ENCODE data around the gene CPXM1.

- no peak for TF ChIP-seq ELF1 (IDR thresholded peaks at IDR 0.05; ENCODE audit: borderline replicate concordance, low read depth)
- no peak for TF ChIP-seq EZH2phosphoT487 (IDR thresholded peaks at IDR 0.05; ENCODE audit: borderline replicate concordance)
- no peak for TF ChIP-seq ZNF274 (IDR thresholded peaks at IDR 0.05; ENCODE audit: low read depth, low read length)
- TF ChIP-seq CTCF (IDR thresholded peaks at IDR 0.05 in 2 of 3, conservative IDR thresholded peaks at IDR 0.05 in 1 of 3; ENCODE audit: borderline replicate concordance in 1 of 3, insufficient read depth in 1 of 3, low read depth in 2 of 3, low read length in 2 of 3) = no peak
- TF ChIP-seq FOSL1 (IDR thresholded peaks at IDR 0.05; ENCODE audit: low read depth) = no peak
- TF ChIP-seq POLR2AphosphoS5 (IDR thresholded peaks at IDR 0.05; ENCODE audit: low read depth, low read length) = no peak
- no peak for TF ChIP-seq POLR2A (IDR thresholded peaks at IDR 0.05; ENCODE audit: borderline replicate concordance, extremely low read depth, insufficient read depth, insufficient read length)
- TF ChIP-seq CBX3 (IDR thresholded peaks at IDR 0.05; ENCODE audit: low read depth) = no peak
- no peak for TF ChIP-seq EZH2 (IDR thresholded peaks at IDR 0.05)
Observed at GRCh38 chr20:2837221-2837960, 37.0 kb upstream of the CPXM1 start.
